Left ventricle myocardium superior (tissue), 1 donor: ENCODE data around the gene PGF. TPM values are rescaled to one million over a fixed set of nuclear protein-coding genes. Genes with fewer than 3 reads are reported as not detected.
A peak's percentile ranks its signal among the peaks of the same experiment; 100 is the strongest.

Experiments used
- ATAC-seq: fragments of 200-7000 bp; cut with Tn5 transposase; one replicate; pipeline ENCODE4 v1.9.1; 2020; ENCODE audit warnings: mild to moderate bottlenecking, moderate library complexity
- DNase-seq: peaks from one replicate; pipeline ENCODE4 v3.0.0-alpha.2; 2020
- intact Hi-C: fragments of 100-400 bp; cut with micrococcal nuclease; formaldehyde crosslinking; loops from one replicate; pipeline ENCODE4 v1.11.0; 2022
- total RNA-seq: library from RNA; stranded (reverse); fragmentation: NEBNext Ultra II Directional; extraction: Animal tissue kit (Norgen Biotek cat#: 25700); gene quantifications from one replicate; pipeline ENCODE4 v1.2.1, GENCODE V29; 2021
- donor health status: DM: no; HTN: yes; CAD: no; lungs with severe emphysema.

Gene PGF
- total RNA-seq, 1 donor from 2014 or later, result 4.9 TPM

GRCh38 chr14:74913393-74913910 lies 41.9 kb downstream of the PGF start:
- ATAC-seq (no peak), DNase-seq (no peak)
- intact Hi-C loops, result loop anchor here (10.0 kb wide), 1 partner anchor 171 kb away; no protein-coding TSS in a partner anchor

- DNase-seq (no peak), ATAC-seq (no peak)
- intact Hi-C loops, result loop anchor here (10.0 kb wide), 1 partner anchor 172 kb away; no protein-coding TSS in a partner anchor
Observed at GRCh38 chr14:74912801-74913200, 42.6 kb downstream of the PGF start.

GRCh38 chr14:74912111-74912510 lies 43.3 kb downstream of the PGF start:
- ATAC-seq, result no peak
- intact Hi-C loops, result loop anchor here (10.0 kb wide), 1 partner anchor 173 kb away; no protein-coding TSS in a partner anchor
- no peak for DNase-seq

GRCh38 chr14:74911704-74912103 lies 43.7 kb downstream of the PGF start:
- DNase-seq, result no peak
- no peak for ATAC-seq
- intact Hi-C loops, result loop anchor here (10.0 kb wide), 1 partner anchor 173 kb away; no protein-coding TSS in a partner anchor

GRCh38 chr14:74911221-74911620 lies 44.2 kb downstream of the PGF start:
- intact Hi-C loops, result loop anchor here (10.0 kb wide), 1 partner anchor 174 kb away; no protein-coding TSS in a partner anchor
- ATAC-seq, result no peak
- DNase-seq, result no peak

GRCh38 chr14:74910556-74910955 lies 44.8 kb downstream of the PGF start:
- ATAC-seq, result no peak

GRCh38 chr14:74909911-74910310 lies 45.5 kb downstream of the PGF start:
- DNase-seq, result no peak
- intact Hi-C loops, result loop anchor here (10.0 kb wide), 1 partner anchor 175 kb away; no protein-coding TSS in a partner anchor
- ATAC-seq, result no peak

More at GRCh38 chr14:74910556-74910955, 44.8 kb downstream of the PGF start:
- intact Hi-C loops, result loop anchor here (10.0 kb wide), 1 partner anchor 174 kb away; no protein-coding TSS in a partner anchor
- DNase-seq, result no peak

- intact Hi-C loops, result no loop called here
- DNase-seq (peak; percentile 35), ATAC-seq (no peak)
Observed at GRCh38 chr14:74909501-74909900, 45.9 kb downstream of the PGF start.

GRCh38 chr14:74908861-74909341 lies 46.5 kb downstream of the PGF start:
- intact Hi-C loops, result no loop called here
- DNase-seq (no peak), ATAC-seq (no peak)

GRCh38 chr14:74907744-74908143 lies 47.7 kb downstream of the PGF start:
- intact Hi-C loops, result no loop called here
- no peak for ATAC-seq

GRCh38 chr14:74906925-74907521 lies 48.4 kb downstream of the PGF start:
- ATAC-seq, result peak; percentile 9
- DNase-seq, result peak; percentile 47
- intact Hi-C loops, result no loop called here

More at GRCh38 chr14:74907744-74908143, 47.7 kb downstream of the PGF start:
- peak; percentile 49 for DNase-seq

GRCh38 chr14:74905595-74906142 lies 49.7 kb downstream of the PGF start:
- DNase-seq (peak; percentile 86), ATAC-seq (peak; percentile 50)
- intact Hi-C loops, result no loop called here

GRCh38 chr14:74904635-74905503 lies 50.5 kb downstream of the PGF start:
- peak; percentile 32 for DNase-seq
- no peak for ATAC-seq
- intact Hi-C loops, result no loop called here

GRCh38 chr14:74902941-74903705 lies 52.3 kb downstream of the PGF start:
- intact Hi-C loops, result no loop called here
- DNase-seq (no peak), ATAC-seq (no peak)

GRCh38 chr14:74898694-74899093 lies 56.7 kb downstream of the PGF start:
- peak; percentile 19 for ATAC-seq
- intact Hi-C loops, result no loop called here
- DNase-seq, result no peak

GRCh38 chr14:74898083-74898482 lies 57.3 kb downstream of the PGF start:
- DNase-seq (no peak), ATAC-seq (no peak)
- intact Hi-C loops, result no loop called here

GRCh38 chr14:74897642-74898041 lies 57.8 kb downstream of the PGF start:
- no peak for DNase-seq
- ATAC-seq, result peak; percentile 75
- intact Hi-C loops, result no loop called here

- intact Hi-C loops, result no loop called here
- ATAC-seq (peak; percentile 26), DNase-seq (no peak)
Observed at GRCh38 chr14:74896400-74896799, 59.0 kb downstream of the PGF start.

GRCh38 chr14:74893614-74894091 lies 61.7 kb downstream of the PGF start:
- DNase-seq, result no peak
- ATAC-seq, result no peak
- intact Hi-C loops, result no loop called here
